Uterus (tissue), 4 donors: Measurements from ENCODE around the gene IFT57. TPM values are rescaled to one million over a fixed set of nuclear protein-coding genes. Genes with fewer than 3 reads are reported as not detected.

Experiments
- DNase-seq, 2 donors: peaks; one replicate each; pipeline ENCODE4 v3.0.0-alpha.2; 2019 to 2020
- H3K27ac ChIP-seq, 2 donors: fragments of 200-600 bp; sonication (generic); 1 replicate in 1 of 2; 2 replicates in 1 of 2; pipeline ENCODE4 v1.5.1; 2016 to 2018
- H3K27me3 ChIP-seq, 2 donors: fragments of 200-600 bp; sonication (generic); one replicate each; pipeline ENCODE4 v1.5.1; 2018 to 2019; ENCODE audit warnings: control low read depth in 1 of 2
- H3K36me3 ChIP-seq, 2 donors: fragments of 200-600 bp; sonication (generic); one replicate each; pipeline ENCODE4 v1.5.1; 2019; ENCODE audit warnings: control low read depth in 1 of 2
- H3K4me1 ChIP-seq, 2 donors: fragments of 200-600 bp; sonication (generic); one replicate each; pipeline ENCODE4 v1.5.1; 2018 to 2019; ENCODE audit warnings: control low read depth in 1 of 2
- H3K4me3 ChIP-seq, 2 donors: fragments of 200-600 bp; sonication (generic); 1 replicate in 1 of 2; 2 replicates in 1 of 2; pipeline ENCODE4 v1.5.1; 2018 to 2019; ENCODE audit warnings: mild to moderate bottlenecking in 1 of 2
- H3K9me3 ChIP-seq, 2 donors: fragments of 200-600 bp; sonication (generic); one replicate each; pipeline ENCODE4 v1.5.1; 2019; ENCODE audit warnings: control low read depth in 1 of 2
- CTCF ChIP-seq, 4 experiments: fragments of 200-600 bp in 2 of 4; fragments of 450-650 bp in 2 of 4; sonication (generic) in 2 of 4; IDR thresholded peaks; one replicate each; pipeline ENCODE4 v1.5.1; 2016 to 2019; ENCODE audit warnings: antibody characterized with exemption in 4 of 4, mild to moderate bottlenecking in 2 of 4, moderate library complexity in 1 of 4
- POLR2A ChIP-seq, 2 donors: fragments of 450-650 bp; IDR thresholded peaks; one replicate each; pipeline ENCODE4 v1.6.1; 2016; ENCODE audit warnings: antibody characterized with exemption in 2 of 2, mild to moderate bottlenecking in 1 of 2, moderate library complexity in 1 of 2
- intact Hi-C: fragments of 100-400 bp; cut with DNase I; formaldehyde crosslinking; loops from one replicate; pipeline ENCODE4 v1.15.1; 2023; ENCODE audit warnings: low total_unique reads
- total RNA-seq, 4 donors: library from RNA; depleted of rRNA in 3 of 4; stranded (reverse); fragments of >200 nt in 3 of 4; gene quantifications; one replicate each; pipeline versions ENCODE4 v1.1.0 to v1.2.4, GENCODE V29; 2014 to 2023
- donor health status: DM: yes; HTN: yes; CAD: no.

Gene IFT57
- total RNA-seq, 4 donors from 2014 or later: 40.0 to 60.9 (median 55.3) TPM

GRCh38 chr3:108152274-108152673 is 70.0 kb downstream of the IFT57 start:
- TF ChIP-seq POLR2A (IDR thresholded peaks at IDR 0.05) (no peak), CTCF (IDR thresholded peaks at IDR 0.05) (no peak)
- intact Hi-C loops: no loop called here

GRCh38 chr3:108150200-108150599 is 72.0 kb downstream of the IFT57 start:
- intact Hi-C loops: no loop called here
- Histone ChIP-seq H3K27me3 (no peaks in the 10 kb centered on the region), H3K9me3 (no peaks in the 10 kb centered on the region), H3K27ac (no peak overlapping the region), H3K36me3 (no peaks in the 10 kb centered on the region), H3K4me3 (no peak overlapping the region), H3K4me1 (no peaks in the 10 kb centered on the region)
- TF ChIP-seq POLR2A (IDR thresholded peaks at IDR 0.05) (no peak), CTCF (IDR thresholded peaks at IDR 0.05) (no peak)
- DNase-seq: no peak

More at GRCh38 chr3:108152274-108152673, 70.0 kb downstream of the IFT57 start:
- no peaks in the 10 kb centered on the region for H3K27me3 ChIP-seq
- no peaks in the 10 kb centered on the region for H3K36me3 ChIP-seq
- DNase-seq: no peak
- no peak overlapping the region for H3K4me3 ChIP-seq
- H3K4me1 ChIP-seq: no peaks in the 10 kb centered on the region
- no peaks in the 10 kb centered on the region for H3K9me3 ChIP-seq
- no peak overlapping the region for H3K27ac ChIP-seq

- Histone ChIP-seq H3K27me3 (no peaks in the 10 kb centered on the region), H3K27ac (no peak overlapping the region), H3K4me3 (no peak overlapping the region), H3K9me3 (no peaks in the 10 kb centered on the region), H3K36me3 (no peaks in the 10 kb centered on the region), H3K4me1 (no peaks in the 10 kb centered on the region)
- DNase-seq: no peak
- TF ChIP-seq CTCF (IDR thresholded peaks at IDR 0.05): no peak
- TF ChIP-seq POLR2A (IDR thresholded peaks at IDR 0.05): no peak
- intact Hi-C loops: no loop called here
Measured at GRCh38 chr3:108146139-108146538, 76.1 kb downstream of the IFT57 start.

GRCh38 chr3:108145578-108145977 is 76.6 kb downstream of the IFT57 start:
- Histone ChIP-seq H3K36me3 (no peaks in the 10 kb centered on the region), H3K4me1 (no peaks in the 10 kb centered on the region), H3K27me3 (no peaks in the 10 kb centered on the region), H3K9me3 (no peaks in the 10 kb centered on the region), H3K27ac (no peak overlapping the region), H3K4me3 (no peak overlapping the region)
- intact Hi-C loops: no loop called here
- TF ChIP-seq CTCF (IDR thresholded peaks at IDR 0.05) (no peak), POLR2A (IDR thresholded peaks at IDR 0.05) (no peak)
- DNase-seq: no peak

GRCh38 chr3:108137460-108137814 is 84.8 kb downstream of the IFT57 start:
- no peak for TF ChIP-seq POLR2A (IDR thresholded peaks at IDR 0.05)
- DNase-seq: no peak
- H3K9me3 ChIP-seq: no peaks in the 10 kb centered on the region
- H3K27ac ChIP-seq: no peak overlapping the region
- H3K4me3 ChIP-seq: no peak overlapping the region
- H3K27me3 ChIP-seq: no peaks in the 10 kb centered on the region
- no peaks in the 10 kb centered on the region for H3K4me1 ChIP-seq
- intact Hi-C loops: no loop called here
- H3K36me3 ChIP-seq: no peaks in the 10 kb centered on the region
